Measurements from ENCODE around the gene GPR137B.

- TF ChIP-seq POLR2A (IDR thresholded peaks at IDR 0.05) (no peak), EP300 (IDR thresholded peaks at IDR 0.05) (no peak)
These were observed 58.6 kb downstream of the GPR137B start for GRCh38 chr1:236200925-236201324.
